HG03025 (cell line): ENCODE results near the gene PLN.

ENCODE experiments used
- ATAC-seq: cut with Tn5 transposase; IDR thresholded peaks from one replicate; pipeline ENCODE4 v1.9.1; 2021; ENCODE audit warnings: mild to moderate bottlenecking, moderate library complexity; ENCODE audit not compliant: unreplicated experiment, low FRiP score

The PLN gene

GRCh38 chr6:118535176-118535844 is 12.8 kb upstream of the PLN start:
- ATAC-seq = no peak

- ATAC-seq = no peak
Measured at GRCh38 chr6:118536478-118536877, 11.6 kb upstream of the PLN start.

GRCh38 chr6:118537574-118537973 is 10.5 kb upstream of the PLN start:
- no peak for ATAC-seq

- ATAC-seq = no peak
Measured at GRCh38 chr6:118542184-118542952, 5.7 kb upstream of the PLN start.

- ATAC-seq = no peak
Measured at GRCh38 chr6:118544105-118544504, 4.0 kb upstream of the PLN start.

GRCh38 chr6:118546164-118546879 is 1.8 kb upstream of the PLN start:
- ATAC-seq = no peak

GRCh38 chr6:118546880-118547218 is 1.2 kb upstream of the PLN start:
- ATAC-seq = no peak

- no peak for ATAC-seq
Measured at GRCh38 chr6:118548613-118549012, 517 bp downstream of the PLN start.

- ATAC-seq = peak; percentile 90
Measured at GRCh38 chr6:118551063-118552053, 3.3 kb downstream of the PLN start.

- ATAC-seq = no peak
Measured at GRCh38 chr6:118553132-118553531, 5.0 kb downstream of the PLN start.

GRCh38 chr6:118554698-118555097 is 6.6 kb downstream of the PLN start:
- no peak for ATAC-seq

GRCh38 chr6:118558464-118559217 is 10.5 kb downstream of the PLN start:
- no peak for ATAC-seq

GRCh38 chr6:118559659-118560058 is 11.6 kb downstream of the PLN start:
- no peak for ATAC-seq

- no peak for ATAC-seq
Measured at GRCh38 chr6:118562248-118562647, 14.2 kb downstream of the PLN start.

GRCh38 chr6:118562959-118563358 is 14.9 kb downstream of the PLN start:
- no peak for ATAC-seq

GRCh38 chr6:118565311-118565960 is 17.3 kb downstream of the PLN start:
- ATAC-seq = peak; percentile 99

- ATAC-seq = no peak
Measured at GRCh38 chr6:118567974-118568373, 19.9 kb downstream of the PLN start.

- no peak for ATAC-seq
Measured at GRCh38 chr6:118569498-118569897, 21.4 kb downstream of the PLN start.

GRCh38 chr6:118571121-118571520 is 23.0 kb downstream of the PLN start:
- ATAC-seq = no peak
